ENCODE results near the gene GRB10.

Gene GRB10

GRCh38 chr7:50725774-50726173 lies 56.9 kb downstream of the GRB10 start:
- Histone ChIP-seq H3K4me3 (ENCODE audit: low read depth, low read length) (no peak overlapping the region), H3K9me3 (ENCODE audit: severe bottlenecking) (no peaks in the 10 kb centered on the region), H3K27ac (no peak overlapping the region), H3K36me3 (no peaks in the 10 kb centered on the region), H3K27me3 (ENCODE audit: insufficient read depth, low read depth, severe bottlenecking) (no peaks in the 10 kb centered on the region)
- no peak for TF ChIP-seq CTCF (IDR thresholded peaks at IDR 0.05; ENCODE audit: low read depth, low read length)
- DNase-seq: no peak

DNA sequence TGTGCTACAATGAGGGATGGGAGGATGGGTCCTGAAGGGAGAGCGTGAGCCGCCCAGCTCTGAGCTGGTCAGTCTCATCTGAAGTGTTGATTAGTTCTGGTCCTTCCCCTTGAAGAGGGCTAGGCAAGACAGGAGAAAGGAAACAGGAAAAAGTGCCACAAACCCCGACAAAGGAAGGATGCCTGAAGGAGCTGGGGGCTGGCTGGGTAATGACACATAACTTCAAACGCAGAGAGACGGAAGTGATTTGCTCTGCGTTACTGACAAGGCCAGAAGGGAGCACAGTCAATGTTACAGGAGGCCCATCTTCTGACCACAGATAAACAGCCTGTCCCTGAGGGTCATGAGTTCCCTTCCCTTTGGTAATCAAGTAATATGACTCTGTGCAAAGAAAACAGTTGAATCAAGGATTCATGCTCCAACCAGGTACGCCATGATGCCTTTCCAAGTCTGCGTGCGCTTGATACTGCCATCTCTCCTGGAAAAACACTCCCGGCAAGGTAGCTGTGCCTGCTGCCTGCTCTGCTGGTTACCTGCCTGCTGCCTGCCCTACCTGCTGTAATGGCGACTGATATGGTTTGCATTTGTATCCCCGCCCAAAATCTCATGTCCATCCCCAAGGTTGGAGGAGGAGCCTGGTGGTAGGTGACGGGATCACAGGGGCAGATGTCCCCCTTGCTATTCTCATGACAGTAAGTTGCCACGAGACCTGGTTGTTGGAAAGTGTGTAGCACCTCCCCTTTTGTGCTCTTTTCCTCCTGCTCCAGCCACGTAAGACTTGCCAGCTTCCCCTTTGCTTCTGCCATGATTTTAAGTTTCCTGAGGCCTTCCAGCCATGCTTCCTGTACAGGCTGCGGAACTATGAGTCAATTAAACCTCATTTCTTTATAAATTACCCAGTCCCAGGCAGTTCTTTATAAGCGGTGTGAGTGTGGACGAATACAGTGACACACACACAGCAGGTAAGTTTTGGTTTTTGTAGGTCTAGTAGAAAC lies 57.9 kb downstream of the GRB10 start:
- no peak for TF ChIP-seq CTCF (IDR thresholded peaks at IDR 0.05; ENCODE audit: low read depth, low read length)
- H3K36me3 ChIP-seq: no peaks in the 10 kb centered on the region
- H3K9me3 ChIP-seq (ENCODE audit: severe bottlenecking): no peaks in the 10 kb centered on the region
- no peak for DNase-seq
- H3K4me3 ChIP-seq (ENCODE audit: low read depth, low read length): no peak overlapping the region
- no peaks in the 10 kb centered on the region for H3K27me3 ChIP-seq (ENCODE audit: insufficient read depth, low read depth, severe bottlenecking)
- no peak overlapping the region for H3K27ac ChIP-seq

GRCh38 chr7:50723888-50724287 lies 58.8 kb downstream of the GRB10 start:
- Histone ChIP-seq H3K27ac (no peak overlapping the region), H3K27me3 (ENCODE audit: insufficient read depth, low read depth, severe bottlenecking) (no peaks in the 10 kb centered on the region), H3K36me3 (no peaks in the 10 kb centered on the region), H3K4me3 (ENCODE audit: low read depth, low read length) (no peak overlapping the region), H3K9me3 (ENCODE audit: severe bottlenecking) (no peaks in the 10 kb centered on the region)
- TF ChIP-seq CTCF (IDR thresholded peaks at IDR 0.05; ENCODE audit: low read depth, low read length): no peak
- no peak for DNase-seq

GRCh38 chr7:50723173-50723572 lies 59.5 kb downstream of the GRB10 start:
- Histone ChIP-seq H3K27ac (no peak overlapping the region), H3K4me3 (ENCODE audit: low read depth, low read length) (no peak overlapping the region), H3K9me3 (ENCODE audit: severe bottlenecking) (no peaks in the 10 kb centered on the region), H3K36me3 (no peaks in the 10 kb centered on the region), H3K27me3 (ENCODE audit: insufficient read depth, low read depth, severe bottlenecking) (no peaks in the 10 kb centered on the region)
- TF ChIP-seq CTCF (IDR thresholded peaks at IDR 0.05; ENCODE audit: low read depth, low read length): no peak
- DNase-seq: no peak

DNA sequence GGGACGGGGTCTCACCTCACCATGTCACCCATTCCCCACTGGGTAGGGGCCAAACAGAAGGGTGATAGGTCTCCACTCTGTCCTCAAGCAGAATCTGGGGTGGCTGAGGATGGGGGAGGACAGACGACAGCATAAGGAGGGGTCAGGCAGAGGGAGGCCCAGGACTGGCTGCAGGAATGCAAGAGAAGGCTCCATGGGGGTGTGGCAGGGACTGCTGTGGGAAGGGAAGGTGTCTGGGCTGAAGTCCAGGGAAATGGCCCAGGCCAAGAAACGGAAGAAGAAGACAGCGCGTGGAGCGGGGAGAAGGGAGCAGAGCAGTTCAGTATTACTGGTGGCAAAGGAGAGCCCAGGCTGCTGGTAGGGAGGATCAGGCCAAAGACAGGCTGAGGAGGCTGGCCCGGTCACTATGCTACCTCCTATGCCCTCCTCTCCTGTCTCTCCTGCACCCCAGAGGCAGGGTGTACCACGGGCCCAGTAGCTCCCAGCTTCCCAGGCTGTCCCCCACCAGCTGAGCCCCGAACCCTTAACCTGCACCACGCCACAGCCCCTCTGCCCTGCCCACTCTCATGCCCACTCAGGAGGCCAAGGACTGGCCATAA lies 60.9 kb downstream of the GRB10 start:
- H3K36me3 ChIP-seq: no peaks in the 10 kb centered on the region
- no peaks in the 10 kb centered on the region for H3K27me3 ChIP-seq (ENCODE audit: insufficient read depth, low read depth, severe bottlenecking)
- no peak overlapping the region for H3K27ac ChIP-seq
- no peaks in the 10 kb centered on the region for H3K9me3 ChIP-seq (ENCODE audit: severe bottlenecking)
- TF ChIP-seq CTCF (IDR thresholded peaks at IDR 0.05; ENCODE audit: low read depth, low read length): no peak
- no peak for DNase-seq
- no peak overlapping the region for H3K4me3 ChIP-seq (ENCODE audit: low read depth, low read length)
